HCT116 (cell line): ENCODE results near the gene GPAM. TPM values are rescaled to one million over a fixed set of nuclear protein-coding genes. Genes with fewer than 3 reads are reported as not detected.

Source experiments
- ATAC-seq: fragments of 200-7000 bp; cut with Tn5 transposase; 2 replicates; pipeline ENCODE4 v1.9.1; 2020; ENCODE audit warnings: mild to moderate bottlenecking, moderate library complexity
- BruUV-seq: library from RNA; stranded (reverse); fragments of 400-500 nt; replicated peaks from 2 replicates; lab custom pipeline; 2021; lab: Mats Ljungman, UMichigan
- CTCF ChIA-PET: fragments of 300-600 bp; sonication (Branson Sonifier 250); formaldehyde crosslinking; loops from one replicate; lab custom pipeline; 2021; ENCODE audit warnings: antibody characterized with exemption; lab: Charles Lee
- POLR2A ChIA-PET: fragments of 300-600, 350-600 bp; sonication (Branson Sonifier 250); formaldehyde crosslinking; loops from one replicate; lab custom pipeline; 2021; ENCODE audit warnings: antibody characterized with exemption; lab: Charles Lee
- RAD21 ChIA-PET, 2 experiments: fragments of 300-600 bp; sonication (Branson Sonifier 250); formaldehyde crosslinking; loops; one replicate each; lab custom pipeline; 2023; ENCODE audit warnings: low total read pairs in 2 of 2; ENCODE audit not compliant: uncharacterized antibody in 2 of 2, unreplicated experiment in 2 of 2, low non-redundant PET in 1 of 2; lab: Charles Lee
- DNase-seq: peaks from one replicate; pipeline ENCODE4 v3.0.0-alpha.2; 2010; ENCODE audit warnings: low read depth, low spot score
- H2AFZ ChIP-seq: fragments of 200-600 bp; shearing (Covaris generic), sonication (generic); 2 replicates; pipeline ENCODE4 v1.6.1; 2017; ENCODE audit warnings: low read depth, mixed run types, mixed read lengths, antibody characterized with exemption, low read length; ENCODE audit not compliant: poor library complexity, severe bottlenecking
- H3K27ac ChIP-seq: 2 replicates; pipeline ENCODE4 v1.5.1; 2012; ENCODE audit warnings: low read depth, low read length
- H3K27me3 ChIP-seq: fragments of 200-600 bp; sonication (generic); 2 replicates; pipeline ENCODE4 v1.6.1; 2016; ENCODE audit warnings: mixed run types, low read length, mixed read lengths; ENCODE audit not compliant: insufficient read depth
- H3K36me3 ChIP-seq, 2 experiments: fragments of 200-500 bp in 1 of 2; fragments of 200-600 bp in 1 of 2; sonication (Bioruptor generic) in 1 of 2; sonication (generic) in 1 of 2; 2 replicates each; pipeline versions ENCODE4 v1.5.1 to v1.6.1; 2014 to 2016; ENCODE audit warnings: low read length in 2 of 2, inconsistent platforms in 1 of 2, mixed read lengths in 1 of 2, mixed run types in 1 of 2; ENCODE audit not compliant: insufficient read depth in 2 of 2, control insufficient read depth in 1 of 2
- H3K4me1 ChIP-seq, 2 experiments: fragments of 200-600 bp in 1 of 2; sonication (generic) in 1 of 2; 2 replicates each; pipeline versions ENCODE4 v1.5.1 to v1.6.1; 2012 to 2017; ENCODE audit warnings: low read length in 2 of 2, inconsistent platforms in 1 of 2, mild to moderate bottlenecking in 1 of 2, mixed read lengths in 1 of 2, mixed run types in 1 of 2, moderate library complexity in 1 of 2; ENCODE audit not compliant: insufficient read depth in 2 of 2, control insufficient read depth in 1 of 2
- H3K4me2 ChIP-seq: fragments of 200-600 bp; sonication (generic); 2 replicates; pipeline ENCODE4 v1.6.1; 2017; ENCODE audit warnings: mixed run types, low read length, mixed read lengths
- H3K4me3 ChIP-seq, 2 experiments: fragments of 200-600 bp in 1 of 2; sonication (generic) in 1 of 2; replicated peaks in 1 of 2; 2 replicates each; pipeline ENCODE4 v1.5.1; 2011 to 2016; ENCODE audit warnings: low read length in 2 of 2, control low read depth in 1 of 2, low read depth in 1 of 2, mild to moderate bottlenecking in 1 of 2, mixed read lengths in 1 of 2, mixed run types in 1 of 2
- H3K79me2 ChIP-seq: fragments of 200-600 bp; sonication (generic); 2 replicates; pipeline ENCODE4 v1.6.1; 2017; ENCODE audit warnings: mild to moderate bottlenecking, mixed run types, low read length, moderate library complexity, mixed read lengths; ENCODE audit not compliant: insufficient read depth
- H3K9ac ChIP-seq: fragments of 200-600 bp; sonication (generic); 2 replicates; pipeline ENCODE4 v1.6.1; 2016; ENCODE audit warnings: low read length, mixed read lengths
- H3K9me2 ChIP-seq: fragments of 200-600 bp; sonication (generic), shearing (Covaris generic); 2 replicates; pipeline ENCODE4 v1.6.1; 2017; ENCODE audit warnings: mixed run types, mild to moderate bottlenecking, moderate library complexity; ENCODE audit not compliant: insufficient read depth
- H3K9me3 ChIP-seq, 2 experiments: fragments of 200-500 bp in 1 of 2; fragments of 200-600 bp in 1 of 2; sonication (Bioruptor generic) in 1 of 2; sonication (generic) in 1 of 2; 2 replicates each; pipeline ENCODE4 v1.6.1; 2014 to 2017; ENCODE audit warnings: low read length in 2 of 2, mixed read lengths in 2 of 2, inconsistent platforms in 1 of 2, low read depth in 1 of 2, mild to moderate bottlenecking in 1 of 2, mixed run types in 1 of 2, moderate library complexity in 1 of 2; ENCODE audit not compliant: control insufficient read depth in 1 of 2, insufficient read depth in 1 of 2
- H4K20me1 ChIP-seq: fragments of 200-600 bp; sonication (generic), shearing (Covaris generic); 2 replicates; pipeline ENCODE4 v1.6.1; 2017; ENCODE audit warnings: mixed run types, mild to moderate bottlenecking, moderate library complexity; ENCODE audit not compliant: insufficient read depth
- CBX3 ChIP-seq: IDR thresholded peaks from 2 replicates; pipeline ENCODE4 v1.6.1; 2012; ENCODE audit warnings: low read depth
- EGR1 ChIP-seq: IDR thresholded peaks from 2 replicates; pipeline ENCODE4 v1.6.1; 2012; ENCODE audit warnings: low read depth
- ELF1 ChIP-seq: IDR thresholded peaks from 2 replicates; pipeline ENCODE4 v1.6.1; 2012; ENCODE audit warnings: low read depth, borderline replicate concordance
- EZH2 ChIP-seq: fragments of 200-600 bp; sonication (generic); IDR thresholded peaks from 2 replicates; pipeline ENCODE4 v1.6.1; 2017; ENCODE audit warnings: antibody characterized with exemption, mixed run types
- FOSL1 ChIP-seq: IDR thresholded peaks from 2 replicates; pipeline ENCODE4 v1.6.1; 2012; ENCODE audit warnings: low read depth
- POLR2AphosphoS5 ChIP-seq: IDR thresholded peaks from 2 replicates; pipeline ENCODE4 v1.6.1; 2011; ENCODE audit warnings: mild to moderate bottlenecking, low read depth, low read length, moderate library complexity
- RAD21 ChIP-seq: IDR thresholded peaks from 2 replicates; pipeline ENCODE4 v1.6.1; 2012; ENCODE audit warnings: low read depth, mild to moderate bottlenecking
- SIN3A ChIP-seq: IDR thresholded peaks from 2 replicates; pipeline ENCODE4 v1.6.1; 2012; ENCODE audit warnings: low read depth
- SRF ChIP-seq: IDR thresholded peaks from 2 replicates; pipeline ENCODE4 v1.6.1; 2012; ENCODE audit warnings: low read depth
- TCF7L2 ChIP-seq: IDR thresholded peaks from 2 replicates; pipeline ENCODE4 v1.7.0; 2011; ENCODE audit warnings: borderline replicate concordance, inconsistent platforms; ENCODE audit not compliant: insufficient read depth, insufficient read length; ENCODE audit errors: extremely low read depth
- YY1 ChIP-seq: IDR thresholded peaks from 2 replicates; pipeline ENCODE4 v1.6.1; 2011; ENCODE audit warnings: low read length, low read depth, moderate library complexity, mild to moderate bottlenecking; ENCODE audit not compliant: insufficient replicate concordance; ENCODE audit errors: extremely low read depth
- ZFX ChIP-seq: fragments of 450-650 bp; IDR thresholded peaks from 2 replicates; pipeline ENCODE4 v1.6.1; 2017
- ZNF274 ChIP-seq: fragments of 200-500 bp; sonication (Bioruptor generic); IDR thresholded peaks from 2 replicates; pipeline ENCODE4 v1.6.1; 2014; ENCODE audit warnings: mild to moderate bottlenecking, low read depth, low read length, inconsistent platforms
- intact Hi-C: fragments of 100-400 bp; cut with micrococcal nuclease; formaldehyde crosslinking; loops from 2 replicates; pipeline ENCODE4 v1.10.0; 2022
- total RNA-seq: library from RNA; stranded (reverse); gene quantifications from one replicate; pipeline ENCODE4 v1.2.1, GENCODE V29; 2021; ENCODE audit not compliant: unreplicated experiment
- TF ChIP-seq, protein P1 (sequence below): IDR thresholded peaks from 2 replicates; pipeline ENCODE4 v1.6.1; 2012; ENCODE audit warnings: low read depth
- TF ChIP-seq, protein P2 (sequence below), 3 experiments: fragments of 200-600 bp in 1 of 3; sonication (generic) in 1 of 3; IDR thresholded peaks in 2 of 3; conservative IDR thresholded peaks in 1 of 3; 2 replicates each; pipeline ENCODE4 v1.5.1; 2012 to 2017; ENCODE audit warnings: low read depth in 2 of 3, low read length in 2 of 3, antibody characterized with exemption in 1 of 3, borderline replicate concordance in 1 of 3, control low read depth in 1 of 3, mild to moderate bottlenecking in 1 of 3, mixed read lengths in 1 of 3, mixed run types in 1 of 3, moderate library complexity in 1 of 3; ENCODE audit not compliant: insufficient read depth in 1 of 3
- TF ChIP-seq, protein P3 (sequence below): IDR thresholded peaks from 2 replicates; pipeline ENCODE4 v1.6.1; 2011; ENCODE audit warnings: mild to moderate bottlenecking, low read length, moderate library complexity; ENCODE audit not compliant: insufficient replicate concordance; ENCODE audit errors: extremely low read depth

Gene GPAM
- total RNA-seq, 1 experiment from 2014 or later = 19.3 TPM

DNA sequence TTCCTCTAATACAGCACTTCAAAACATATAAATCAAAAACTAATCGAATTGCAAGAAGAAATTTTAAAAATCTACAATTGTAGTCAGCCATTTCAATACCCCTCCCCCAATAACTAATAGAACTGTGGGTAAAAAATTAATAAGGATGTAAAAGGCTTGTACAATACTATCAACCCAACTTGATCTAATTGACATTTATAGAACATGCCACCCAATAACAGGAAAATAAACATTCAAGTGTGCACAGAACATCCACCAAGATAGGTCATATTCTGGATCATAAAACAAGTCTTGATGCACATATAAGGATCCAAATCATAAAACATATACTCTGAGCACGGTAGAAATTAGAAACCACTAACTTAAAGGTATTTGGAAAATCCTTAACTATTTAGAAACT, 4.0 kb upstream of the GPAM start:
- intact Hi-C loops = no loop called here
- Histone ChIP-seq H3K9me3 (peaks cover 0 to 3% of the 10 kb centered on the region in 2 experiments; a peak in 2 of 4 replicates), H3K79me2 (peaks cover 9% of the 10 kb centered on the region), H3K9me2 (no peaks in the 10 kb centered on the region), H3K4me1 (peaks cover 3 to 14% of the 10 kb centered on the region in 2 experiments; a peak in 3 of 4 replicates), H3K4me3 (no peak overlapping the region), H3K4me2 (no peak overlapping the region), H3K27me3 (no peaks in the 10 kb centered on the region), H2AFZ (no peak overlapping the region), H3K36me3 (no peaks in the 10 kb centered on the region), H4K20me1 (no peaks in the 10 kb centered on the region), H3K27ac (no peak overlapping the region), H3K9ac (no peak overlapping the region)
- POLR2A ChIA-PET = no interaction called here
- RAD21 ChIA-PET = no interaction called here
- CTCF ChIA-PET = interaction anchor here (0.8 to 1.0 kb wide), 2 partner anchors 50 to 247 kb away, joined by 3 read pairs; no protein-coding TSS in a partner anchor
- TF ChIP-seq FOSL1 (no peak), EGR1 (no peak), ELF1 (no peak), RAD21 (no peak), POLR2AphosphoS5 (no peak), EZH2 (no peak), TCF7L2 (no peak), SRF (no peak), YY1 (no peak), ZFX (no peak), CBX3 (no peak), SIN3A (no peak), ZNF274 (no peak)
- TF ChIP-seq, protein P1, sequence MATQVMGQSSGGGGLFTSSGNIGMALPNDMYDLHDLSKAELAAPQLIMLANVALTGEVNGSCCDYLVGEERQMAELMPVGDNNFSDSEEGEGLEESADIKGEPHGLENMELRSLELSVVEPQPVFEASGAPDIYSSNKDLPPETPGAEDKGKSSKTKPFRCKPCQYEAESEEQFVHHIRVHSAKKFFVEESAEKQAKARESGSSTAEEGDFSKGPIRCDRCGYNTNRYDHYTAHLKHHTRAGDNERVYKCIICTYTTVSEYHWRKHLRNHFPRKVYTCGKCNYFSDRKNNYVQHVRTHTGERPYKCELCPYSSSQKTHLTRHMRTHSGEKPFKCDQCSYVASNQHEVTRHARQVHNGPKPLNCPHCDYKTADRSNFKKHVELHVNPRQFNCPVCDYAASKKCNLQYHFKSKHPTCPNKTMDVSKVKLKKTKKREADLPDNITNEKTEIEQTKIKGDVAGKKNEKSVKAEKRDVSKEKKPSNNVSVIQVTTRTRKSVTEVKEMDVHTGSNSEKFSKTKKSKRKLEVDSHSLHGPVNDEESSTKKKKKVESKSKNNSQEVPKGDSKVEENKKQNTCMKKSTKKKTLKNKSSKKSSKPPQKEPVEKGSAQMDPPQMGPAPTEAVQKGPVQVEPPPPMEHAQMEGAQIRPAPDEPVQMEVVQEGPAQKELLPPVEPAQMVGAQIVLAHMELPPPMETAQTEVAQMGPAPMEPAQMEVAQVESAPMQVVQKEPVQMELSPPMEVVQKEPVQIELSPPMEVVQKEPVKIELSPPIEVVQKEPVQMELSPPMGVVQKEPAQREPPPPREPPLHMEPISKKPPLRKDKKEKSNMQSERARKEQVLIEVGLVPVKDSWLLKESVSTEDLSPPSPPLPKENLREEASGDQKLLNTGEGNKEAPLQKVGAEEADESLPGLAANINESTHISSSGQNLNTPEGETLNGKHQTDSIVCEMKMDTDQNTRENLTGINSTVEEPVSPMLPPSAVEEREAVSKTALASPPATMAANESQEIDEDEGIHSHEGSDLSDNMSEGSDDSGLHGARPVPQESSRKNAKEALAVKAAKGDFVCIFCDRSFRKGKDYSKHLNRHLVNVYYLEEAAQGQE = no peak
- TF ChIP-seq, protein P2, sequence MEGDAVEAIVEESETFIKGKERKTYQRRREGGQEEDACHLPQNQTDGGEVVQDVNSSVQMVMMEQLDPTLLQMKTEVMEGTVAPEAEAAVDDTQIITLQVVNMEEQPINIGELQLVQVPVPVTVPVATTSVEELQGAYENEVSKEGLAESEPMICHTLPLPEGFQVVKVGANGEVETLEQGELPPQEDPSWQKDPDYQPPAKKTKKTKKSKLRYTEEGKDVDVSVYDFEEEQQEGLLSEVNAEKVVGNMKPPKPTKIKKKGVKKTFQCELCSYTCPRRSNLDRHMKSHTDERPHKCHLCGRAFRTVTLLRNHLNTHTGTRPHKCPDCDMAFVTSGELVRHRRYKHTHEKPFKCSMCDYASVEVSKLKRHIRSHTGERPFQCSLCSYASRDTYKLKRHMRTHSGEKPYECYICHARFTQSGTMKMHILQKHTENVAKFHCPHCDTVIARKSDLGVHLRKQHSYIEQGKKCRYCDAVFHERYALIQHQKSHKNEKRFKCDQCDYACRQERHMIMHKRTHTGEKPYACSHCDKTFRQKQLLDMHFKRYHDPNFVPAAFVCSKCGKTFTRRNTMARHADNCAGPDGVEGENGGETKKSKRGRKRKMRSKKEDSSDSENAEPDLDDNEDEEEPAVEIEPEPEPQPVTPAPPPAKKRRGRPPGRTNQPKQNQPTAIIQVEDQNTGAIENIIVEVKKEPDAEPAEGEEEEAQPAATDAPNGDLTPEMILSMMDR (IDR thresholded peaks at IDR 0.05 in 2 of 3, conservative IDR thresholded peaks at IDR 0.05 in 1 of 3; ENCODE audit: borderline replicate concordance in 1 of 3, insufficient read depth in 1 of 3, low read depth in 2 of 3, low read length in 2 of 3) = no peak
- TF ChIP-seq, protein P3, sequence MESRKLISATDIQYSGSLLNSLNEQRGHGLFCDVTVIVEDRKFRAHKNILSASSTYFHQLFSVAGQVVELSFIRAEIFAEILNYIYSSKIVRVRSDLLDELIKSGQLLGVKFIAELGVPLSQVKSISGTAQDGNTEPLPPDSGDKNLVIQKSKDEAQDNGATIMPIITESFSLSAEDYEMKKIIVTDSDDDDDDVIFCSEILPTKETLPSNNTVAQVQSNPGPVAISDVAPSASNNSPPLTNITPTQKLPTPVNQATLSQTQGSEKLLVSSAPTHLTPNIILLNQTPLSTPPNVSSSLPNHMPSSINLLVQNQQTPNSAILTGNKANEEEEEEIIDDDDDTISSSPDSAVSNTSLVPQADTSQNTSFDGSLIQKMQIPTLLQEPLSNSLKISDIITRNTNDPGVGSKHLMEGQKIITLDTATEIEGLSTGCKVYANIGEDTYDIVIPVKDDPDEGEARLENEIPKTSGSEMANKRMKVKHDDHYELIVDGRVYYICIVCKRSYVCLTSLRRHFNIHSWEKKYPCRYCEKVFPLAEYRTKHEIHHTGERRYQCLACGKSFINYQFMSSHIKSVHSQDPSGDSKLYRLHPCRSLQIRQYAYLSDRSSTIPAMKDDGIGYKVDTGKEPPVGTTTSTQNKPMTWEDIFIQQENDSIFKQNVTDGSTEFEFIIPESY = no peak
- no TSS peak for BruUV-seq
- ATAC-seq (no peak), DNase-seq (no peak)
